PC-3 (cell line): Measurements from ENCODE around the gene RPL3. TPM values are rescaled to one million over a fixed set of nuclear protein-coding genes. Genes with fewer than 3 reads are reported as not detected.

Experiments
- ATAC-seq: fragments of 200-7000 bp; cut with Tn5 transposase; 2 replicates; pipeline ENCODE4 v1.9.1; 2020; ENCODE audit warnings: mild to moderate bottlenecking, moderate library complexity
- BruUV-seq: library from RNA; stranded (reverse); fragments of 400-500 nt; replicated peaks from 2 replicates; lab custom pipeline; 2021; lab: Mats Ljungman, UMichigan
- CTCF ChIA-PET: fragments of 300-600 bp; sonication (Branson Sonifier 250); formaldehyde crosslinking; loops from one replicate; lab custom pipeline; 2022; ENCODE audit warnings: antibody characterized with exemption; lab: Charles Lee
- POLR2A ChIA-PET: fragments of 300-600 bp; sonication (Branson Sonifier 250); formaldehyde crosslinking; loops from one replicate; lab custom pipeline; 2022; ENCODE audit warnings: antibody characterized with exemption; ENCODE audit not compliant: unreplicated experiment; lab: Charles Lee
- DNase-seq: peaks from one replicate; pipeline ENCODE4 v3.0.0-alpha.2; 2015
- H2AFZ ChIP-seq: fragments of 300-600 bp; sonication (generic); 2 replicates; pipeline ENCODE4 v1.6.0; 2016; ENCODE audit warnings: antibody characterized with exemption, low read length
- H3F3A ChIP-seq: fragments of 300-600 bp; sonication (generic); one replicate; pipeline ENCODE4 v1.6.0; 2017; ENCODE audit warnings: antibody characterized with exemption, low read length, control low read depth, mild to moderate bottlenecking; ENCODE audit not compliant: unreplicated experiment
- H3K27ac ChIP-seq: fragments of 300-600 bp; sonication (generic); 2 replicates; pipeline ENCODE4 v1.5.1; 2016; ENCODE audit warnings: mild to moderate bottlenecking, low read length
- H3K27me3 ChIP-seq: fragments of 300-600 bp; sonication (generic); 2 replicates; pipeline ENCODE4 v1.6.1; 2016; ENCODE audit warnings: low read length, mixed read lengths
- H3K36me3 ChIP-seq: fragments of 300-600 bp; sonication (generic); 2 replicates; pipeline ENCODE4 v1.6.1; 2016; ENCODE audit warnings: low read depth, mixed run types, low read length, mixed read lengths
- H3K4me1 ChIP-seq: fragments of 300-600 bp; sonication (generic); 2 replicates; pipeline ENCODE4 v1.5.1; 2016; ENCODE audit warnings: low read length; ENCODE audit not compliant: insufficient read depth
- H3K4me2 ChIP-seq: fragments of 300-600 bp; sonication (generic); 2 replicates; pipeline ENCODE4 v1.6.0; 2016; ENCODE audit warnings: low read length
- H3K4me3 ChIP-seq: fragments of 300-600 bp; sonication (generic); 2 replicates; pipeline ENCODE4 v1.5.1; 2016; ENCODE audit warnings: mild to moderate bottlenecking, low read length, mixed read lengths
- H3K79me2 ChIP-seq: fragments of 300-600 bp; sonication (generic); 2 replicates; pipeline ENCODE4 v1.6.1; 2017; ENCODE audit warnings: low read length, mixed read lengths
- H3K9ac ChIP-seq: fragments of 300-600 bp; sonication (generic); 2 replicates; pipeline ENCODE4 v1.6.0; 2016; ENCODE audit warnings: mild to moderate bottlenecking, low read length
- H3K9me2 ChIP-seq: fragments of 300-600 bp; sonication (generic); replicated peaks from 2 replicates; pipeline ENCODE4 v1.6.1; 2016; ENCODE audit warnings: mixed run types, low read length, mixed read lengths
- H3K9me3 ChIP-seq: fragments of 300-600 bp; sonication (generic); 2 replicates; pipeline ENCODE4 v1.6.1; 2016; ENCODE audit warnings: low read length, mixed read lengths
- H4K20me1 ChIP-seq: fragments of 300-600 bp; sonication (generic); 2 replicates; pipeline ENCODE4 v1.6.1; 2016; ENCODE audit warnings: low read length, mixed read lengths
- EZH2 ChIP-seq: fragments of 300-600 bp; sonication (generic); IDR thresholded peaks from one replicate; pipeline ENCODE4 v1.6.1; 2017; ENCODE audit warnings: antibody characterized with exemption, mild to moderate bottlenecking, low read length; ENCODE audit not compliant: unreplicated experiment
- EZH2phosphoT487 ChIP-seq: fragments of 300-600 bp; sonication (generic); IDR thresholded peaks from 2 replicates; pipeline ENCODE4 v1.6.1; 2018; ENCODE audit warnings: mild to moderate bottlenecking, antibody characterized with exemption, low read length, borderline replicate concordance
- intact Hi-C: fragments of 100-400 bp; cut with micrococcal nuclease; formaldehyde crosslinking; loops from 2 replicates; pipeline ENCODE4 v1.9.0; 2023
- total RNA-seq: library from RNA; depleted of rRNA; stranded (reverse); fragments of >200 nt; gene quantifications from 2 replicates; pipeline ENCODE4 v1.2.3, GENCODE V29; 2014
- TF ChIP-seq, protein P1 (sequence below): fragments of 300-600 bp; sonication (generic); conservative IDR thresholded peaks from 2 replicates; pipeline ENCODE4 v1.5.1; 2017; ENCODE audit warnings: antibody characterized with exemption, low read depth, mild to moderate bottlenecking, low read length

RPL3 gene
- total RNA-seq, 1 experiment from 2014 or later = 1,363 TPM

DNA sequence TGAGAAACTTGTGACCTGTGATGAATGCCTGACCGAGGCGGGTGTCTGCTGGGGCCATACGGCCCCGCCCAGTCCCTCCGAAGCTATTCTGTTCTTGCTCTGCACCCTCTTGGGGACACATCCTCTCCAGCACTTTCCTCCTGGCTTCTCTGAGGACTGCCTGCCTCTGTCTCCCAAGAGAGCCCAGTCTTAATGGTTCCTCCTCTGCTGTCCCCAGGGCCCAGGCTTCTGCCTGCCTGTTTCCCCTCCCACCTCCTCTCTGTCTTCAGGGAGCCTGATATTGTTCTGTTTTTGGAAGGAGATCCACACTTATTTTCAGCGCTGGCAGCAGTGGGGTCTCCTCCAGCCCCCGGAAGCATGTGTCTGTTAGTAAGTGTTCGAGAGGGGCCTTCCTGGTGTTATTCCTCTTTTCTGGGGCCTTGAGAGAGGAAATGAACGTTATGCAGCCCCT, 49.1 kb upstream of the RPL3 start:
- intact Hi-C loops = no loop called here

DNA sequence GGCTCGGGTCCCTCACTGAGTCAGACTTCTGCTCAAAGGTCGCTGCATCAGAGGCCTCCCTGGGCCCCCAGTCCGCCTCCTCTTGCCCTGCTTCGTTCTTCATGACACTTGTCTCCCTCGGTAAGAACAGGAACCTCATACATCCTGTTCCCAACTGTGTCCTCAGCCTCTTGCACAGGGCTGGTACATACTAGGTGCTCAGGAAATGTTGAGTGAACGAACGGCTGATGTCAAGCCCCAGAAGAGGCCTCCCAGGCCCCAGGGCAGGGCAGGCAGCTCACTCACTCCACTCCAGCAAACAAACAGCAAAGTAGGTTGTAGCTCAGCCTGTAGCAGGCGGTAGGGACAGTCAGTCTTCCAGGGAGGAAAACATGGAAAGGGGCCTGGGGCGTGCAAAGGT, 47.6 kb upstream of the RPL3 start:
- no peak overlapping the region for H3K9ac ChIP-seq
- H2AFZ ChIP-seq = no peak overlapping the region
- ATAC-seq (no peak), DNase-seq (no peak)
- POLR2A ChIA-PET = no interaction called here
- H3K9me3 ChIP-seq = no peaks in the 10 kb centered on the region
- CTCF ChIA-PET = interaction anchor here (0.6 kb wide), 1 partner anchor 46 kb away, joined by 3 read pairs; no protein-coding TSS in a partner anchor
- no peaks in the 10 kb centered on the region for H3K36me3 ChIP-seq
- H3F3A ChIP-seq = no peaks in the 10 kb centered on the region
- no TSS peak for BruUV-seq
- intact Hi-C loops = no loop called here
- no peak overlapping the region for H3K27ac ChIP-seq
- H3K4me1 ChIP-seq = no peaks in the 10 kb centered on the region
- no peak overlapping the region for H3K4me3 ChIP-seq
- H3K27me3 ChIP-seq = no peaks in the 10 kb centered on the region
- no peaks in the 10 kb centered on the region for H3K9me2 ChIP-seq
- H4K20me1 ChIP-seq = no peaks in the 10 kb centered on the region
- no peak for TF ChIP-seq EZH2phosphoT487
- TF ChIP-seq, protein P1, sequence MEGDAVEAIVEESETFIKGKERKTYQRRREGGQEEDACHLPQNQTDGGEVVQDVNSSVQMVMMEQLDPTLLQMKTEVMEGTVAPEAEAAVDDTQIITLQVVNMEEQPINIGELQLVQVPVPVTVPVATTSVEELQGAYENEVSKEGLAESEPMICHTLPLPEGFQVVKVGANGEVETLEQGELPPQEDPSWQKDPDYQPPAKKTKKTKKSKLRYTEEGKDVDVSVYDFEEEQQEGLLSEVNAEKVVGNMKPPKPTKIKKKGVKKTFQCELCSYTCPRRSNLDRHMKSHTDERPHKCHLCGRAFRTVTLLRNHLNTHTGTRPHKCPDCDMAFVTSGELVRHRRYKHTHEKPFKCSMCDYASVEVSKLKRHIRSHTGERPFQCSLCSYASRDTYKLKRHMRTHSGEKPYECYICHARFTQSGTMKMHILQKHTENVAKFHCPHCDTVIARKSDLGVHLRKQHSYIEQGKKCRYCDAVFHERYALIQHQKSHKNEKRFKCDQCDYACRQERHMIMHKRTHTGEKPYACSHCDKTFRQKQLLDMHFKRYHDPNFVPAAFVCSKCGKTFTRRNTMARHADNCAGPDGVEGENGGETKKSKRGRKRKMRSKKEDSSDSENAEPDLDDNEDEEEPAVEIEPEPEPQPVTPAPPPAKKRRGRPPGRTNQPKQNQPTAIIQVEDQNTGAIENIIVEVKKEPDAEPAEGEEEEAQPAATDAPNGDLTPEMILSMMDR = no peak
- TF ChIP-seq EZH2 = no peak
- H3K4me2 ChIP-seq = no peak overlapping the region
- H3K79me2 ChIP-seq = no peaks in the 10 kb centered on the region

More for the DNA sequence above, 49.1 kb upstream of the RPL3 start:
- BruUV-seq = no TSS peak
- no peak for ATAC-seq
- Histone ChIP-seq H3K4me3 (no peak overlapping the region), H3K9ac (no peak overlapping the region), H3K27me3 (no peaks in the 10 kb centered on the region), H3K79me2 (no peaks in the 10 kb centered on the region), H3K9me2 (no peaks in the 10 kb centered on the region), H4K20me1 (no peaks in the 10 kb centered on the region), H3K27ac (no peak overlapping the region), H2AFZ (no peak overlapping the region), H3F3A (no peaks in the 10 kb centered on the region), H3K4me2 (no peak overlapping the region), H3K9me3 (no peaks in the 10 kb centered on the region), H3K4me1 (no peaks in the 10 kb centered on the region), H3K36me3 (no peaks in the 10 kb centered on the region)
- ChIA-PET POLR2A (no interaction called here), CTCF (no interaction called here)
- DNase-seq = no peak
- TF ChIP-seq EZH2phosphoT487 (no peak), EZH2 (no peak)
- TF ChIP-seq, protein P1 = no peak

DNA sequence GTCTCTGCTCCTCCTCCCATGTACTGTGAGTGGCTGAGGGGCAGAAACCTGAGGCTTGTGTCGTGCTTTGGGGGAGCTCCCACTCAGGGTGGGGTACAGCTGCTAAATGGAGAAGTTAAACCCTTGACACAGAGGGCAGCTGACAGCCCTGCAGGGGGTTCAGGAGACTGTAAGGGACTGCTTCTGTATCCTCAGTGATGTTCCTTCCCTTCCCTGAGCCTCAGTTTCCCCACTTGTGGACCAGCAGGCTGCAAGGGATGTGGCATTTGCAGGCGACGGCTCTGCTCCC, 46.0 kb upstream of the RPL3 start:
- no TSS peak for BruUV-seq
- Histone ChIP-seq H3K79me2 (no peaks in the 10 kb centered on the region), H3K36me3 (no peaks in the 10 kb centered on the region), H3K9me3 (no peaks in the 10 kb centered on the region), H3K27ac (no peak overlapping the region), H4K20me1 (no peaks in the 10 kb centered on the region), H3K4me2 (no peak overlapping the region), H3F3A (no peaks in the 10 kb centered on the region), H3K9ac (no peak overlapping the region), H3K9me2 (no peaks in the 10 kb centered on the region), H3K4me3 (no peak overlapping the region), H3K27me3 (no peaks in the 10 kb centered on the region), H3K4me1 (no peaks in the 10 kb centered on the region), H2AFZ (no peak overlapping the region)
- ATAC-seq = no peak
- POLR2A ChIA-PET = no interaction called here
- no peak for TF ChIP-seq EZH2phosphoT487
- TF ChIP-seq EZH2 = no peak
- TF ChIP-seq, protein P1 = no peak
- intact Hi-C loops = no loop called here
- no peak for DNase-seq
- CTCF ChIA-PET = no interaction called here
